Suprapubic skin (tissue), 4 donors: ENCODE results near the gene DES. TPM values are rescaled to one million over a fixed set of nuclear protein-coding genes. Genes with fewer than 3 reads are reported as not detected.

Experiments used
- DNase-seq, 2 donors: peaks; one replicate each; pipeline ENCODE4 v3.0.0-alpha.2; 2019; ENCODE audit warnings: low spot score in 2 of 2
- H3K27ac ChIP-seq: fragments of 200-600 bp; sonication (generic); one replicate; pipeline ENCODE4 v1.5.1; 2019
- H3K27me3 ChIP-seq: fragments of 200-600 bp; sonication (generic); one replicate; pipeline ENCODE4 v1.5.1; 2019
- H3K36me3 ChIP-seq: fragments of 200-600 bp; sonication (generic); one replicate; pipeline ENCODE4 v1.5.1; 2019
- H3K4me1 ChIP-seq: fragments of 200-600 bp; sonication (generic); one replicate; pipeline ENCODE4 v1.5.1; 2019
- H3K4me3 ChIP-seq: fragments of 200-600 bp; sonication (generic); one replicate; pipeline ENCODE4 v1.5.1; 2019; ENCODE audit warnings: mild to moderate bottlenecking
- H3K9me3 ChIP-seq: fragments of 200-600 bp; sonication (generic); one replicate; pipeline ENCODE4 v1.5.1; 2019
- CTCF ChIP-seq, 2 donors: fragments of 200-600 bp in 1 of 2; fragments of 450-650 bp in 1 of 2; sonication (generic) in 1 of 2; IDR thresholded peaks; one replicate each; pipeline ENCODE4 v1.5.1; 2016 to 2019; ENCODE audit warnings: antibody characterized with exemption in 2 of 2, mild to moderate bottlenecking in 1 of 2, moderate library complexity in 1 of 2
- EP300 ChIP-seq: sonication (generic); formaldehyde crosslinking; IDR thresholded peaks from one replicate; pipeline ENCODE4 v1.6.1; 2017; ENCODE audit warnings: antibody characterized with exemption
- POLR2A ChIP-seq, 2 donors: fragments of 450-650 bp; IDR thresholded peaks; one replicate each; pipeline ENCODE4 v1.6.1; 2017; ENCODE audit warnings: antibody characterized with exemption in 2 of 2, mild to moderate bottlenecking in 2 of 2, moderate library complexity in 2 of 2
- POLR2AphosphoS5 ChIP-seq, 3 donors: sonication (generic); formaldehyde crosslinking; IDR thresholded peaks; one replicate each; pipeline ENCODE4 v1.6.1; 2017; ENCODE audit warnings: antibody characterized with exemption in 3 of 3
- WGBS: methylation state at CpG from one replicate; pipeline ENCODE4 v1.1.5; 2018; 5-methylcytosine and 5-hydroxymethylcytosine counted together
- total RNA-seq, 4 donors: library from RNA; depleted of rRNA; stranded (reverse); fragments of >200 nt; gene quantifications; one replicate each; pipeline ENCODE4 v1.1.0, GENCODE V29; 2016

Gene DES
- total RNA-seq, 4 donors from 2014 or later = 11.4 to 100 (median 35.6) TPM

- Histone ChIP-seq H3K36me3 (no peaks in the 10 kb centered on the region), H3K4me3 (no peak overlapping the region), H3K4me1 (no peaks in the 10 kb centered on the region), H3K27me3 (peaks cover 8% of the 10 kb centered on the region), H3K9me3 (no peaks in the 10 kb centered on the region), H3K27ac (no peak overlapping the region)
- no peak for DNase-seq
- WGBS = 100% methylated on average over 4 of the region's 5 CpGs
- TF ChIP-seq EP300 (no peak), POLR2AphosphoS5 (IDR thresholded peaks at IDR 0.05) (no peak), POLR2A (IDR thresholded peaks at IDR 0.05) (no peak), CTCF (IDR thresholded peaks at IDR 0.05) (no peak)
Measured at GRCh38 chr2:219409619-219410018, 8.6 kb upstream of the DES start.

GRCh38 chr2:219410390-219410789, 7.8 kb upstream of the DES start:
- no peak overlapping the region for H3K4me3 ChIP-seq
- no peaks in the 10 kb centered on the region for H3K36me3 ChIP-seq
- peaks cover 8% of the 10 kb centered on the region for H3K27me3 ChIP-seq
- WGBS = 93% methylated on average over 8 of the region's 8 CpGs
- no peaks in the 10 kb centered on the region for H3K9me3 ChIP-seq
- no peak overlapping the region for H3K27ac ChIP-seq
- H3K4me1 ChIP-seq = no peaks in the 10 kb centered on the region
- TF ChIP-seq POLR2AphosphoS5 (IDR thresholded peaks at IDR 0.05) (no peak), POLR2A (IDR thresholded peaks at IDR 0.05) (no peak), EP300 (no peak), CTCF (IDR thresholded peaks at IDR 0.05) (no peak)
- DNase-seq = no peak

- H3K27ac ChIP-seq = no peak overlapping the region
- H3K4me1 ChIP-seq = peaks cover 9% of the 10 kb centered on the region
- no peaks in the 10 kb centered on the region for H3K36me3 ChIP-seq
- no peak overlapping the region for H3K4me3 ChIP-seq
- no peaks in the 10 kb centered on the region for H3K9me3 ChIP-seq
- no peak for TF ChIP-seq EP300
- no peak for TF ChIP-seq POLR2A (IDR thresholded peaks at IDR 0.05)
- TF ChIP-seq POLR2AphosphoS5 (IDR thresholded peaks at IDR 0.05) = no peak
- TF ChIP-seq CTCF (IDR thresholded peaks at IDR 0.05) = no peak
- peaks cover 38% of the 10 kb centered on the region for H3K27me3 ChIP-seq
- DNase-seq = no peak
- WGBS = 78% methylated on average over 4 of the region's 4 CpGs
Measured at GRCh38 chr2:219414857-219415256, 3.3 kb upstream of the DES start.

- 67% methylated on average over 5 of the region's 5 CpGs for WGBS
- TF ChIP-seq POLR2AphosphoS5 (IDR thresholded peaks at IDR 0.05) = no peak
- TF ChIP-seq CTCF (IDR thresholded peaks at IDR 0.05) = no peak
- TF ChIP-seq POLR2A (IDR thresholded peaks at IDR 0.05) = no peak
- TF ChIP-seq EP300 = no peak
- no peak overlapping the region for H3K27ac ChIP-seq
Measured at GRCh38 chr2:219415580-219416234, 2.5 kb upstream of the DES start.

GRCh38 chr2:219416235-219416602, 2.0 kb upstream of the DES start:
- Histone ChIP-seq H3K4me1 (peaks cover 9% of the 10 kb centered on the region), H3K27ac (no peak overlapping the region), H3K9me3 (no peaks in the 10 kb centered on the region), H3K4me3 (no peak overlapping the region), H3K27me3 (peaks cover 46% of the 10 kb centered on the region), H3K36me3 (no peaks in the 10 kb centered on the region)
- 42% methylated on average over 3 of the region's 3 CpGs for WGBS
- no peak for TF ChIP-seq CTCF (IDR thresholded peaks at IDR 0.05)
- TF ChIP-seq POLR2AphosphoS5 (IDR thresholded peaks at IDR 0.05) = no peak
- no peak for TF ChIP-seq EP300
- TF ChIP-seq POLR2A (IDR thresholded peaks at IDR 0.05) = no peak
- DNase-seq = no peak

More at GRCh38 chr2:219415580-219416234, 2.5 kb upstream of the DES start:
- Histone ChIP-seq H3K4me3 (no peak overlapping the region), H3K4me1 (peaks cover 9% of the 10 kb centered on the region), H3K36me3 (no peaks in the 10 kb centered on the region), H3K9me3 (no peaks in the 10 kb centered on the region), H3K27me3 (peaks cover 44% of the 10 kb centered on the region)
- no peak for DNase-seq
